Upper lobe of right lung (tissue), 1 donor: Measurements from ENCODE around the gene GLA. TPM values are rescaled to one million over a fixed set of nuclear protein-coding genes. Genes with fewer than 3 reads are reported as not detected.
A peak's percentile ranks its signal among the peaks of the same experiment; 100 is the strongest.

ENCODE experiments used
- ATAC-seq: fragments of 200-7000 bp; cut with Tn5 transposase; one replicate; pipeline ENCODE4 v1.9.1; 2020; ENCODE audit warnings: mild to moderate bottlenecking, moderate library complexity
- DNase-seq: peaks from one replicate; pipeline ENCODE4 v3.0.0-alpha.2; 2020
- H3K27ac ChIP-seq: fragments of 200-600 bp; one replicate; pipeline ENCODE4 v1.8.0; 2022
- H3K27me3 ChIP-seq: fragments of 200-600 bp; one replicate; pipeline ENCODE4 v1.8.0; 2022; ENCODE audit warnings: mild to moderate bottlenecking
- H3K36me3 ChIP-seq: fragments of 200-600 bp; one replicate; pipeline ENCODE4 v1.8.0; 2022
- H3K4me1 ChIP-seq: fragments of 200-600 bp; one replicate; pipeline ENCODE4 v1.8.0; 2022
- H3K4me3 ChIP-seq: fragments of 200-600 bp; one replicate; pipeline ENCODE4 v1.8.0; 2022; ENCODE audit warnings: mild to moderate bottlenecking
- H3K9me3 ChIP-seq: fragments of 200-600 bp; one replicate; pipeline ENCODE4 v1.8.0; 2022
- intact Hi-C: fragments of 100-400 bp; cut with DNase I; formaldehyde crosslinking; loops from one replicate; pipeline ENCODE4 v1.11.0; 2022
- total RNA-seq: library from RNA; stranded (reverse); fragmentation: NEBNext Ultra II Directional; extraction: Animal tissue kit (Norgen Biotek cat#: 25700); gene quantifications from one replicate; pipeline ENCODE4 v1.2.1, GENCODE V29; 2021
- TF ChIP-seq, protein P1 (sequence below): fragments of 200-600 bp; IDR thresholded peaks from one replicate; pipeline ENCODE4 v1.8.0; 2022; ENCODE audit warnings: antibody characterized with exemption
- donor health status: DM: no; HTN: yes; CAD: no; lungs with severe emphysema.

Gene GLA
- total RNA-seq, 1 donor from 2014 or later: 46.3 TPM

DNA sequence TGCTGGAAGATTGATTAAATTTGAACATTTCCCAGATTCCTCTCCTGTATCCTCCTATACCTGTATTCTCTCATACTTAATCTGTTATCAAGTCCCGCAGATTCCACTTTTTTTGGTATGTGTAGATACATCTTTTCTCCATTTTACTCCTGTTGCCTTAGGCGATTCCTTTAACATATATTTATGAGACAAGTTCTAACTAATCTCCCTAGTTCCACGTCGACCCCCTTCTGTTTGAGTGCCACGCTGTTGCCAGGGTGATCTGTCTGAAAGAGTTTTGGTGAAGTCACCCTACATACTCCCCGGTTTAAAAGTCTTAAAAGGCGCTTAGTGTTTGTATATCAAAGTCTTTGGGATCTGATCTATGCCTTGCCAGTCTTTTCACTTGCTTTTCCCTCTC lies 2.7 kb upstream of the GLA start:
- peaks cover 4% of the 10 kb centered on the region for H3K4me1 ChIP-seq
- intact Hi-C loops: no loop called here
- H3K4me3 ChIP-seq: peak overlapping the region; percentile 71
- no peak overlapping the region for H3K27ac ChIP-seq
- H3K36me3 ChIP-seq: peaks cover 4% of the 10 kb centered on the region
- no peaks in the 10 kb centered on the region for H3K27me3 ChIP-seq
- TF ChIP-seq, protein P1, sequence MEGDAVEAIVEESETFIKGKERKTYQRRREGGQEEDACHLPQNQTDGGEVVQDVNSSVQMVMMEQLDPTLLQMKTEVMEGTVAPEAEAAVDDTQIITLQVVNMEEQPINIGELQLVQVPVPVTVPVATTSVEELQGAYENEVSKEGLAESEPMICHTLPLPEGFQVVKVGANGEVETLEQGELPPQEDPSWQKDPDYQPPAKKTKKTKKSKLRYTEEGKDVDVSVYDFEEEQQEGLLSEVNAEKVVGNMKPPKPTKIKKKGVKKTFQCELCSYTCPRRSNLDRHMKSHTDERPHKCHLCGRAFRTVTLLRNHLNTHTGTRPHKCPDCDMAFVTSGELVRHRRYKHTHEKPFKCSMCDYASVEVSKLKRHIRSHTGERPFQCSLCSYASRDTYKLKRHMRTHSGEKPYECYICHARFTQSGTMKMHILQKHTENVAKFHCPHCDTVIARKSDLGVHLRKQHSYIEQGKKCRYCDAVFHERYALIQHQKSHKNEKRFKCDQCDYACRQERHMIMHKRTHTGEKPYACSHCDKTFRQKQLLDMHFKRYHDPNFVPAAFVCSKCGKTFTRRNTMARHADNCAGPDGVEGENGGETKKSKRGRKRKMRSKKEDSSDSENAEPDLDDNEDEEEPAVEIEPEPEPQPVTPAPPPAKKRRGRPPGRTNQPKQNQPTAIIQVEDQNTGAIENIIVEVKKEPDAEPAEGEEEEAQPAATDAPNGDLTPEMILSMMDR: no peak
- H3K9me3 ChIP-seq: no peaks in the 10 kb centered on the region
- DNase-seq (no peak), ATAC-seq (no peak)

DNA sequence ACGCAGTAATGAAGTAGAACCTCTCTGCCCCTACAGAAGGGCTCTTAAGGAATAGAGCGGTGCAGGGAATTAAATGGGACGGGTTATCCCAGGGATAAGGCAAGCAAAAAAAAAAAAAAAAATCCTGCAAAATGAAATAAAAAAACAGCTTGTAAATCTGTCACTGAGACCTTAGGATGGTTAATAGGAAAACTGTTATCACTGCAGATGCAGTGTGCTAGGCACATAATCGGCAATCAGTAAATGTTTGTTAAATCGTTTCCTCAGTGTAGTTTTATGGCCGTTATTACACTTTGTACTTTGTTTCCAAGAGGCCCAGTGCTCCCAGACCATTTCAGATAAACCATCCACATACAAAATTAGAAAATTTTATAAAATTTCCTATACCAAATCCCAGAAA lies 1.3 kb upstream of the GLA start:
- intact Hi-C loops: no loop called here
- H3K4me3 ChIP-seq: peak overlapping the region; percentile 71
- DNase-seq: no peak
- peak overlapping the region; percentile 92 for H3K27ac ChIP-seq
- no peak for ATAC-seq
- peaks cover 4% of the 10 kb centered on the region for H3K4me1 ChIP-seq
- H3K27me3 ChIP-seq: no peaks in the 10 kb centered on the region
- no peaks in the 10 kb centered on the region for H3K9me3 ChIP-seq
- TF ChIP-seq, protein P1: no peak
- peaks cover 4% of the 10 kb centered on the region for H3K36me3 ChIP-seq

DNA sequence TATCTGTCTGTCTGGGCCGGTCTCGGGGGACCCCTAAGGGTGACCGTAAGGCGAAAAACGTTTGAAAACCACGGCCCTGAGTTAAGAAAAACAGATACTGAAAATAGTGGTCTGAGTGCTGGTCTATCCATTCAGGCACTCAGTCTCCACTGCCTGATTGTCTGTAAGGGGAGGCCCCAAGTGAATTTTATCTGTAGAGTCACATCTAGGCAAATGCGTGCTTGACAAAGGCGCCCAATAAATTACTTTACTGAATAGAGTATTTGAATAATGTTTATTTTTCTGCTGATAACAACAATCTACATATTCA lies 762 bp upstream of the GLA start:
- peaks cover 4% of the 10 kb centered on the region for H3K36me3 ChIP-seq
- H3K27ac ChIP-seq: peak overlapping the region; percentile 92
- ATAC-seq (no peak), DNase-seq (no peak)
- TF ChIP-seq, protein P1: no peak
- H3K9me3 ChIP-seq: no peaks in the 10 kb centered on the region
- peak overlapping the region; percentile 71 for H3K4me3 ChIP-seq
- no peaks in the 10 kb centered on the region for H3K27me3 ChIP-seq
- intact Hi-C loops: no loop called here
- H3K4me1 ChIP-seq: peaks cover 4% of the 10 kb centered on the region

DNA sequence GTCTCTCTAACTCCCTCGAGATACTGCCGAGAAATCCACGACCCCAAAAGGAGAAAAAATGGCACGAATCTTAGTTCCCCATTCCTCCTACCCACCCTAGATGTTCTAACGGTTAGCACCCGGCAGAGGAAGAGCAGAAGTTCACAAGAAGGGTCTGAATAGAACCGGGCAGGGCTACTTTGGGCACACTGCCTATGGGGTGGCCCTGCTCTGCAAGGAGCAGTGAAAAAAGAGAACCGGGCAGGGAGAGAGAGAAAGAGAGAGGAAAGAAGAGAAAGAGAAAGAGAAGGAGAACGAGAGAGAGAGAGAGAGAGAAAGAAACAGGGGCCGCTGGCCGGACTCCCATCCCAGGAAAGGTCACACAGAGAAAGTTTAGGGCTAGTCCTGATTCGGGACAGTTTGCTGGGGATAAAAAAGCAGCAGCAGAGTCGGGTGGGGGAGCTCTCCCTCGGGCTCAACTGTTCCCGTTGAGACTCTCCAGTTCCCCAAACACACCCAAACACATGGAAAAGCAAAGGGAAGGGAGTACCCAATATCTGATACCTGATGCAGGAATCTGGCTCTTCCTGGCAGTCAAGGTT lies 468 bp downstream of the GLA start:
- no peak for ATAC-seq
- Histone ChIP-seq H3K4me1 (peaks cover 4% of the 10 kb centered on the region), H3K4me3 (peak overlapping the region; percentile 71), H3K9me3 (no peaks in the 10 kb centered on the region), H3K36me3 (peaks cover 3% of the 10 kb centered on the region), H3K27me3 (no peaks in the 10 kb centered on the region), H3K27ac (peak overlapping the region; percentile 83)
- TF ChIP-seq, protein P1: no peak
- DNase-seq: no peak
- intact Hi-C loops: no loop called here

DNA sequence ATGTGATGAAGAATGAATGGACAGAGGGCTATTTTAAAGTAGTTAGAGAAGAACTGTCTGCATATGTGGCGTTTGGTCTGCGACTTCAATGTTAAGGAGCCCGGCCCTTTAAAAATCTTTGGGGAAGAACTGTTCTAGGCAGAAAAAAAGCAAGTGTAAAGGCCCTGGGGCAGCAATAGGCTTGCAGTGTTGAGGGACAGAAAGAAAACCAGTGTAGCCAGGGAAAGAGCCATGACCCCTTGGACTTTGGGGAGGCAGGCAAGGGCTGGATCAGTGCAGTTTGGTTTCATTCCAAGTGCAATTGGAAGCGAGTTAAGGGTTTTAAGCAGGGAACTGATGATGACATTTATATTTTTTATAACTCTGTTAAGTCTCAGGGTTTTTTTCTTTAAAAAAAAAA lies 7.9 kb downstream of the GLA start:
- ATAC-seq: no peak
- no peak overlapping the region for H3K4me3 ChIP-seq
- H3K36me3 ChIP-seq: peaks cover 12% of the 10 kb centered on the region
- DNase-seq: no peak
- no peaks in the 10 kb centered on the region for H3K27me3 ChIP-seq
- H3K27ac ChIP-seq: no peak overlapping the region
- TF ChIP-seq, protein P1: no peak
- intact Hi-C loops: no loop called here
- no peaks in the 10 kb centered on the region for H3K9me3 ChIP-seq
- no peaks in the 10 kb centered on the region for H3K4me1 ChIP-seq

DNA sequence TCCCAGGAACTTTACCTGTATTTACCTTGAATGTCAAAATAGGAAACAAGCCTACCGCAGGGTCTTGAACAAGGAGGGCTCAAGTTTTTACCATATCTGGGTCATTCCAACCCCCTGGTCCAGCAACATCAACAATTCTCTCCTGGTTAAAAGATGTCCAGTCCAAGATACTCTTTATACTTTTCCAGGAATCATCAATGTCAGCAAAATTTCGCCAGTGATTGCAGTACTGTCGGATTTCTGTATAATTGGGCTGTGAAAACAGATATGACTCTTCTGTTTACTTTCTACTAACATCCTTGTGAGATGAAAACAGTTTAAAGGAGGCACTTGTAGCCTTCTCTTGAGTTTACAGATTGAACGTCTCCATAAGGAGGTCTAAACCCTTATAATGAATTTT lies 9.0 kb downstream of the GLA start:
- intact Hi-C loops: no loop called here
- Histone ChIP-seq H3K27ac (no peak overlapping the region), H3K4me1 (no peaks in the 10 kb centered on the region), H3K36me3 (peaks cover 12% of the 10 kb centered on the region), H3K9me3 (no peaks in the 10 kb centered on the region), H3K27me3 (no peaks in the 10 kb centered on the region), H3K4me3 (no peak overlapping the region)
- no peak for ATAC-seq
- DNase-seq: no peak
- TF ChIP-seq, protein P1: no peak
